Astrocyte (in vitro differentiated cells and primary cell): ENCODE measurements around the gene C1orf159. TPM values are rescaled to one million over a fixed set of nuclear protein-coding genes. Genes with fewer than 3 reads are reported as not detected.
"Not testable (repeated sequence)": the region's sequence is repeated elsewhere in the genome, so short reads cannot be mapped to it uniquely, and the experiment has no call there.

Experiments
- DNase-seq: peaks from one replicate; pipeline ENCODE4 v3.0.0-alpha.2; 2010; ENCODE audit warnings: low read depth
- FAIRE-seq: peaks from 2 replicates; lab custom pipeline; 2011; peaks lifted over from hg19 to GRCh38; lab: Jason Lieb, UNC
- H2AFZ ChIP-seq: 2 replicates; pipeline ENCODE4 v1.6.0; 2012; ENCODE audit warnings: low read depth, low read length, inconsistent platforms
- H3K27ac ChIP-seq: 2 replicates; pipeline ENCODE4 v1.5.1; 2011; ENCODE audit warnings: low read depth, low read length, inconsistent platforms
- H3K27me3 ChIP-seq: 2 replicates; pipeline ENCODE4 v1.6.0; 2011; ENCODE audit warnings: low read length, inconsistent platforms; ENCODE audit not compliant: insufficient read depth
- H3K36me3 ChIP-seq: 2 replicates; pipeline ENCODE4 v1.5.1; 2011; ENCODE audit warnings: low read length, inconsistent platforms; ENCODE audit not compliant: insufficient read depth
- H3K4me1 ChIP-seq: 2 replicates; pipeline ENCODE4 v1.5.1; 2011; ENCODE audit warnings: low read length, inconsistent platforms; ENCODE audit not compliant: insufficient read depth
- H3K4me2 ChIP-seq: 2 replicates; pipeline ENCODE4 v1.6.0; 2012; ENCODE audit warnings: low read length, inconsistent platforms
- H3K4me3 ChIP-seq: 2 replicates; pipeline ENCODE4 v1.5.1; 2011; ENCODE audit warnings: low read depth, mild to moderate bottlenecking, low read length, inconsistent platforms; ENCODE audit not compliant: insufficient read depth
- H3K79me2 ChIP-seq: 2 replicates; pipeline ENCODE4 v1.6.0; 2012; ENCODE audit warnings: mild to moderate bottlenecking, low read length, inconsistent platforms; ENCODE audit not compliant: insufficient read depth
- H3K9ac ChIP-seq: 2 replicates; pipeline ENCODE4 v1.6.0; 2012; ENCODE audit warnings: mild to moderate bottlenecking, low read length, inconsistent platforms
- H3K9me3 ChIP-seq: 2 replicates; pipeline ENCODE4 v1.5.1; 2012; ENCODE audit warnings: low read depth, mild to moderate bottlenecking, low read length, inconsistent platforms; ENCODE audit not compliant: insufficient read depth
- H4K20me1 ChIP-seq: 2 replicates; pipeline ENCODE4 v1.6.0; 2012; ENCODE audit warnings: low read length, inconsistent platforms; ENCODE audit not compliant: insufficient read depth
- H3K27ac Mint-ChIP-seq: one replicate; pipeline ENCODE4 v1.8.0; 2021; ENCODE audit warnings: mild to moderate bottlenecking, mixed read lengths; ENCODE audit not compliant: unreplicated experiment
- H3K27me3 Mint-ChIP-seq: one replicate; pipeline ENCODE4 v1.8.0; 2021; ENCODE audit warnings: low read depth, mixed read lengths; ENCODE audit not compliant: unreplicated experiment
- H3K36me3 Mint-ChIP-seq: one replicate; pipeline ENCODE4 v1.8.0; 2021; ENCODE audit warnings: low read depth, mixed read lengths; ENCODE audit not compliant: unreplicated experiment
- H3K4me1 Mint-ChIP-seq: one replicate; pipeline ENCODE4 v1.8.0; 2021; ENCODE audit warnings: low read depth, mixed read lengths; ENCODE audit not compliant: unreplicated experiment
- H3K4me3 Mint-ChIP-seq: one replicate; pipeline ENCODE4 v1.8.0; 2021; ENCODE audit warnings: mild to moderate bottlenecking, moderate library complexity, mixed read lengths; ENCODE audit not compliant: unreplicated experiment
- H3K9me3 Mint-ChIP-seq: one replicate; pipeline ENCODE4 v1.8.0; 2021; ENCODE audit warnings: mild to moderate bottlenecking, mixed read lengths; ENCODE audit not compliant: unreplicated experiment
- CTCF ChIP-seq: IDR thresholded peaks from 2 replicates; pipeline ENCODE4 v1.5.1; 2011; ENCODE audit warnings: low read depth, mild to moderate bottlenecking, inconsistent platforms, low read length, moderate library complexity; ENCODE audit not compliant: insufficient read depth
- EZH2 ChIP-seq: IDR thresholded peaks from 2 replicates; pipeline ENCODE4 v1.6.1; 2012; ENCODE audit warnings: mild to moderate bottlenecking, low read length, inconsistent platforms; ENCODE audit not compliant: insufficient read depth
- total RNA-seq: library from RNA; stranded (reverse); gene quantifications from 2 replicates; pipeline ENCODE4 v1.2.1, GENCODE V29; 2021

C1orf159 gene
- total RNA-seq, 1 donor from 2014 or later = 13.9 TPM

- DNase-seq (no peak), FAIRE-seq (no peak)
- H3K4me1 Mint-ChIP-seq = no peaks in the 10 kb centered on the region
- peaks cover 19% of the 10 kb centered on the region for H3K27me3 Mint-ChIP-seq
- no peaks in the 10 kb centered on the region for H3K36me3 ChIP-seq
- H3K4me1 ChIP-seq = no peaks in the 10 kb centered on the region
- no peak overlapping the region for H3K27ac Mint-ChIP-seq
- no peaks in the 10 kb centered on the region for H3K9me3 ChIP-seq
- H3K79me2 ChIP-seq = no peaks in the 10 kb centered on the region
- no peak overlapping the region for H3K4me3 Mint-ChIP-seq
- TF ChIP-seq EZH2 (no peak), CTCF (no peak)
- H3K36me3 Mint-ChIP-seq = no peaks in the 10 kb centered on the region
- no peak overlapping the region for H3K27ac ChIP-seq
- H3K4me2 ChIP-seq = no peak overlapping the region
- no peak overlapping the region for H2AFZ ChIP-seq
- H3K4me3 ChIP-seq = no peak overlapping the region
- H3K9me3 Mint-ChIP-seq = no peaks in the 10 kb centered on the region
- H3K27me3 ChIP-seq = no peaks in the 10 kb centered on the region
- H4K20me1 ChIP-seq = no peaks in the 10 kb centered on the region
- no peak overlapping the region for H3K9ac ChIP-seq
These were observed 27.0 kb upstream of the C1orf159 start for GRCh38 chr1:1142844-1143243.

GRCh38 chr1:1142352-1142751 lies 26.5 kb upstream of the C1orf159 start:
- not testable (repeated sequence) for FAIRE-seq

GRCh38 chr1:1141911-1142250 lies 26.0 kb upstream of the C1orf159 start:
- Mint-ChIP-seq H3K27me3 (peaks cover 21% of the 10 kb centered on the region), H3K9me3 (no peaks in the 10 kb centered on the region), H3K36me3 (no peaks in the 10 kb centered on the region), H3K4me3 (no peak overlapping the region), H3K4me1 (no peaks in the 10 kb centered on the region), H3K27ac (no peak overlapping the region)
- H3K9ac ChIP-seq = no peak overlapping the region
- DNase-seq = no peak
- no peaks in the 10 kb centered on the region for H3K36me3 ChIP-seq
- no peak overlapping the region for H2AFZ ChIP-seq
- no peaks in the 10 kb centered on the region for H3K4me1 ChIP-seq
- no peaks in the 10 kb centered on the region for H3K79me2 ChIP-seq
- H3K4me2 ChIP-seq = no peak overlapping the region
- TF ChIP-seq EZH2 = no peak
- TF ChIP-seq CTCF = no peak
- no peaks in the 10 kb centered on the region for H3K9me3 ChIP-seq
- no peaks in the 10 kb centered on the region for H4K20me1 ChIP-seq
- no peak overlapping the region for H3K27ac ChIP-seq
- H3K4me3 ChIP-seq = no peak overlapping the region
- no peak for FAIRE-seq
- H3K27me3 ChIP-seq = peaks cover 3% of the 10 kb centered on the region

More at GRCh38 chr1:1142352-1142751, 26.5 kb upstream of the C1orf159 start:
- H3K27ac Mint-ChIP-seq, H3K36me3 ChIP-seq, H4K20me1 ChIP-seq, H3K79me2 ChIP-seq, DNase-seq, H3K9me3 Mint-ChIP-seq, H3K4me3 ChIP-seq, H3K9me3 ChIP-seq, H3K27me3 ChIP-seq, H3K4me1 ChIP-seq, H3K27ac ChIP-seq, H3K4me1 Mint-ChIP-seq, H2AFZ ChIP-seq, H3K9ac ChIP-seq, H3K4me3 Mint-ChIP-seq, H3K36me3 Mint-ChIP-seq, H3K4me2 ChIP-seq: not testable (repeated sequence)
- peaks cover 20% of the 10 kb centered on the region for H3K27me3 Mint-ChIP-seq
